Keratinocyte (primary cell): ENCODE measurements around the gene GTF3C2. TPM values are rescaled to one million over a fixed set of nuclear protein-coding genes. Genes with fewer than 3 reads are reported as not detected.

Experiments
- DNase-seq: peaks from one replicate; pipeline ENCODE4 v3.0.0-alpha.2; 2011; ENCODE audit warnings: low read depth, missing footprints, low spot score
- FAIRE-seq: peaks from 2 replicates; lab custom pipeline; 2011; peaks lifted over from hg19 to GRCh38; lab: Jason Lieb, UNC
- H2AFZ ChIP-seq: 2 replicates; pipeline ENCODE4 v1.6.0; 2012; ENCODE audit warnings: low read length, control low read depth, inconsistent platforms; ENCODE audit not compliant: control insufficient read depth
- H3K27ac ChIP-seq: 2 replicates; pipeline ENCODE4 v1.5.1; 2011; ENCODE audit warnings: low read length; ENCODE audit not compliant: control insufficient read depth, insufficient read depth
- H3K27me3 ChIP-seq: 3 replicates; pipeline ENCODE4 v1.6.0; 2011; ENCODE audit warnings: low read length; ENCODE audit not compliant: control insufficient read depth, insufficient read depth; ENCODE audit errors: extremely low read depth
- H3K36me3 ChIP-seq, 2 experiments: 2 replicates in 1 of 2; 3 replicates in 1 of 2; pipeline ENCODE4 v1.5.1; 2011; ENCODE audit warnings: low read length in 2 of 2, mild to moderate bottlenecking in 1 of 2; ENCODE audit not compliant: control insufficient read depth in 2 of 2, insufficient read depth in 2 of 2; ENCODE audit errors: extremely low read depth in 1 of 2
- H3K4me1 ChIP-seq: 3 replicates; pipeline ENCODE4 v1.5.1; 2011; ENCODE audit warnings: low read length; ENCODE audit not compliant: control insufficient read depth, insufficient read depth; ENCODE audit errors: extremely low read depth
- H3K4me2 ChIP-seq: 3 replicates; pipeline ENCODE4 v1.6.0; 2011; ENCODE audit warnings: low read depth, low read length; ENCODE audit not compliant: control insufficient read depth, insufficient read depth; ENCODE audit errors: extremely low read depth
- H3K4me3 ChIP-seq, 3 experiments: fragments of 200-600 bp in 1 of 3; sonication (generic) in 1 of 3; 2 replicates in 2 of 3; 3 replicates in 1 of 3; pipeline ENCODE4 v1.5.1; 2011 to 2016; ENCODE audit warnings: low read length in 3 of 3, mild to moderate bottlenecking in 3 of 3, control low read depth in 2 of 3, inconsistent platforms in 1 of 3, low read depth in 1 of 3, mixed read lengths in 1 of 3, mixed run types in 1 of 3, moderate library complexity in 1 of 3; ENCODE audit not compliant: control insufficient read depth in 2 of 3, insufficient read depth in 2 of 3; ENCODE audit errors: extremely low read depth in 1 of 3
- H3K79me2 ChIP-seq: 2 replicates; pipeline ENCODE4 v1.6.0; 2012; ENCODE audit warnings: low read length; ENCODE audit not compliant: control insufficient read depth, insufficient read depth
- H3K9ac ChIP-seq: 3 replicates; pipeline ENCODE4 v1.6.0; 2011; ENCODE audit warnings: low read length; ENCODE audit not compliant: control insufficient read depth, insufficient read depth; ENCODE audit errors: extremely low read depth
- H3K9me1 ChIP-seq: 3 replicates; pipeline ENCODE4 v1.6.0; 2011; ENCODE audit warnings: low read length; ENCODE audit not compliant: control insufficient read depth, insufficient read depth; ENCODE audit errors: extremely low read depth
- H3K9me3 ChIP-seq: 2 replicates; pipeline ENCODE4 v1.5.1; 2012; ENCODE audit warnings: low read depth, low read length; ENCODE audit not compliant: control insufficient read depth
- H4K20me1 ChIP-seq: 3 replicates; pipeline ENCODE4 v1.6.0; 2011; ENCODE audit warnings: low read length; ENCODE audit not compliant: control insufficient read depth, insufficient read depth; ENCODE audit errors: extremely low read depth
- EZH2 ChIP-seq: IDR thresholded peaks from one replicate; pipeline ENCODE4 v1.6.1; 2012; ENCODE audit warnings: inconsistent platforms, mild to moderate bottlenecking, low read length, moderate library complexity
- dilution Hi-C: fragments of 300-500 bp; cut with MboI; formaldehyde crosslinking; loops from one replicate; pipeline ENCODE4 v1.7.0; 2020; ENCODE audit warnings: low sequenced_read_pairs; ENCODE audit not compliant: extremely low pct_ligation_motif_present
- polyA plus RNA-seq, 5 experiments: library from polyadenylated mRNA; depleted of rRNA in 3 of 5; stranded (reverse) in 3 of 5; stranded (forward) in 1 of 5; unstranded in 1 of 5; fragments of >200 nt; gene quantifications; 1 replicate in 1 of 5; 2 replicates in 3 of 5; 3 replicates in 1 of 5; pipeline versions ENCODE4 v1.2.1 to v1.2.3, GENCODE V29; 2011 to 2012; ENCODE audit warnings: missing spikeins in 2 of 5, low read depth in 1 of 5, low replicate concordance in 1 of 5
- TF ChIP-seq, protein P1 (sequence below), 3 experiments: IDR thresholded peaks in 1 of 3; conservative IDR thresholded peaks in 1 of 3; optimal IDR thresholded peaks in 1 of 3; 2 replicates in 2 of 3; 3 replicates in 1 of 3; pipeline versions ENCODE3 to v1.5.1; 2011; ENCODE audit warnings: low read length in 3 of 3, mild to moderate bottlenecking in 3 of 3, moderate library complexity in 2 of 3, control low read depth in 1 of 3, inconsistent platforms in 1 of 3; ENCODE audit not compliant: insufficient read depth in 2 of 3; ENCODE audit errors: extremely low read depth in 1 of 3

The GTF3C2 gene
- polyA plus RNA-seq, 1 donor (not counting 4 experiments of a cell fraction or from before 2014, with no cell fraction given), result 53.4 TPM

GRCh38 chr2:27296481-27296880 lies 60.1 kb downstream of the GTF3C2 start:
- no peaks in the 10 kb centered on the region for H3K9me1 ChIP-seq
- no peak overlapping the region for H3K27ac ChIP-seq
- H3K36me3 ChIP-seq, result no peaks in the 10 kb centered on the region
- H3K9me3 ChIP-seq, result no peaks in the 10 kb centered on the region
- H3K4me1 ChIP-seq, result peaks cover 8% of the 10 kb centered on the region
- H3K9ac ChIP-seq, result no peak overlapping the region
- no peaks in the 10 kb centered on the region for H3K79me2 ChIP-seq
- no peak overlapping the region for H3K4me3 ChIP-seq
- TF ChIP-seq EZH2, result no peak
- TF ChIP-seq, protein P1, sequence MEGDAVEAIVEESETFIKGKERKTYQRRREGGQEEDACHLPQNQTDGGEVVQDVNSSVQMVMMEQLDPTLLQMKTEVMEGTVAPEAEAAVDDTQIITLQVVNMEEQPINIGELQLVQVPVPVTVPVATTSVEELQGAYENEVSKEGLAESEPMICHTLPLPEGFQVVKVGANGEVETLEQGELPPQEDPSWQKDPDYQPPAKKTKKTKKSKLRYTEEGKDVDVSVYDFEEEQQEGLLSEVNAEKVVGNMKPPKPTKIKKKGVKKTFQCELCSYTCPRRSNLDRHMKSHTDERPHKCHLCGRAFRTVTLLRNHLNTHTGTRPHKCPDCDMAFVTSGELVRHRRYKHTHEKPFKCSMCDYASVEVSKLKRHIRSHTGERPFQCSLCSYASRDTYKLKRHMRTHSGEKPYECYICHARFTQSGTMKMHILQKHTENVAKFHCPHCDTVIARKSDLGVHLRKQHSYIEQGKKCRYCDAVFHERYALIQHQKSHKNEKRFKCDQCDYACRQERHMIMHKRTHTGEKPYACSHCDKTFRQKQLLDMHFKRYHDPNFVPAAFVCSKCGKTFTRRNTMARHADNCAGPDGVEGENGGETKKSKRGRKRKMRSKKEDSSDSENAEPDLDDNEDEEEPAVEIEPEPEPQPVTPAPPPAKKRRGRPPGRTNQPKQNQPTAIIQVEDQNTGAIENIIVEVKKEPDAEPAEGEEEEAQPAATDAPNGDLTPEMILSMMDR (optimal IDR thresholded peaks at IDR 0.05 in 1 of 3, IDR thresholded peaks at IDR 0.05 in 1 of 3, conservative IDR thresholded peaks at IDR 0.05 in 1 of 3; ENCODE audit: extremely low read depth in 1 of 3, insufficient read depth in 2 of 3, low read length in 3 of 3), result no peak
- FAIRE-seq (no peak), DNase-seq (no peak)
- dilution Hi-C loops, result no loop called here
- no peak overlapping the region for H2AFZ ChIP-seq
- no peak overlapping the region for H3K4me2 ChIP-seq
- H3K27me3 ChIP-seq, result peaks cover 4% of the 10 kb centered on the region
- H4K20me1 ChIP-seq, result no peaks in the 10 kb centered on the region

GRCh38 chr2:27294928-27295327 lies 61.6 kb downstream of the GTF3C2 start:
- no peaks in the 10 kb centered on the region for H3K9me3 ChIP-seq
- H3K9me1 ChIP-seq, result no peaks in the 10 kb centered on the region
- H3K27ac ChIP-seq, result no peak overlapping the region
- dilution Hi-C loops, result no loop called here
- H2AFZ ChIP-seq, result no peak overlapping the region
- H4K20me1 ChIP-seq, result no peaks in the 10 kb centered on the region
- no peaks in the 10 kb centered on the region for H3K79me2 ChIP-seq
- H3K36me3 ChIP-seq, result no peaks in the 10 kb centered on the region
- peaks cover 8% of the 10 kb centered on the region for H3K4me1 ChIP-seq
- H3K27me3 ChIP-seq, result peaks cover 4% of the 10 kb centered on the region
- H3K9ac ChIP-seq, result no peak overlapping the region
- DNase-seq, result no peak
- FAIRE-seq, result no peak
- H3K4me2 ChIP-seq, result no peak overlapping the region
- no peak for TF ChIP-seq EZH2
- TF ChIP-seq, protein P1 (optimal IDR thresholded peaks at IDR 0.05 in 1 of 3, IDR thresholded peaks at IDR 0.05 in 1 of 3, conservative IDR thresholded peaks at IDR 0.05 in 1 of 3; ENCODE audit: extremely low read depth in 1 of 3, insufficient read depth in 2 of 3, low read length in 3 of 3), result no peak
- no peak overlapping the region for H3K4me3 ChIP-seq
